ENCODE measurements around the gene GPATCH3.

GPATCH3 gene

DNA sequence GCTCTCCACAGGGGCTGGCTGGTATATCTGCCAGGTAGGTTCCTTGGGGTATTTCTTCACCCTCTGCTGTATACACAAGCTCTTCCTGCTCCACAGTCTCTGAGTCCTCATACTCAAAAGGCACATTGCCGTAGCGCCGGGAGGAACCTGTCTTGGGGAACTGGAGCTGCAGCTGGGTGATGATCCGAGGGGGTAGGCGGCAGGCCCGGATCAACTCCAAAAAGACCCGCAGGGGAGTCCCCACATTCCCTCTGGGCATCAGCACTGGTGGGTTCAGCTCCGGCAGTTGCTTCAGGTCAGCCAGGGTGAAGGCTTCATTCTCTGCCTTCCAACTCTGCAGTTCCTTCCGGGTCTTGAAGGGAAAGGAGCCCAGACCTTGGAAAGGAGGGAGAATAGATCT is 2.9 kb downstream of the GPATCH3 start:
- no peak for TF ChIP-seq POLR2AphosphoS5 (IDR thresholded peaks at IDR 0.05; ENCODE audit: low read depth, low read length)
- no peak for TF ChIP-seq FOXP2 (optimal IDR thresholded peaks at IDR 0.05; ENCODE audit: borderline replicate concordance, extremely low read depth, extremely low read length, insufficient read depth)
- TF ChIP-seq SIN3A (IDR thresholded peaks at IDR 0.05; ENCODE audit: borderline replicate concordance, insufficient read depth, low read length): no peak
- TF ChIP-seq, protein P1, sequence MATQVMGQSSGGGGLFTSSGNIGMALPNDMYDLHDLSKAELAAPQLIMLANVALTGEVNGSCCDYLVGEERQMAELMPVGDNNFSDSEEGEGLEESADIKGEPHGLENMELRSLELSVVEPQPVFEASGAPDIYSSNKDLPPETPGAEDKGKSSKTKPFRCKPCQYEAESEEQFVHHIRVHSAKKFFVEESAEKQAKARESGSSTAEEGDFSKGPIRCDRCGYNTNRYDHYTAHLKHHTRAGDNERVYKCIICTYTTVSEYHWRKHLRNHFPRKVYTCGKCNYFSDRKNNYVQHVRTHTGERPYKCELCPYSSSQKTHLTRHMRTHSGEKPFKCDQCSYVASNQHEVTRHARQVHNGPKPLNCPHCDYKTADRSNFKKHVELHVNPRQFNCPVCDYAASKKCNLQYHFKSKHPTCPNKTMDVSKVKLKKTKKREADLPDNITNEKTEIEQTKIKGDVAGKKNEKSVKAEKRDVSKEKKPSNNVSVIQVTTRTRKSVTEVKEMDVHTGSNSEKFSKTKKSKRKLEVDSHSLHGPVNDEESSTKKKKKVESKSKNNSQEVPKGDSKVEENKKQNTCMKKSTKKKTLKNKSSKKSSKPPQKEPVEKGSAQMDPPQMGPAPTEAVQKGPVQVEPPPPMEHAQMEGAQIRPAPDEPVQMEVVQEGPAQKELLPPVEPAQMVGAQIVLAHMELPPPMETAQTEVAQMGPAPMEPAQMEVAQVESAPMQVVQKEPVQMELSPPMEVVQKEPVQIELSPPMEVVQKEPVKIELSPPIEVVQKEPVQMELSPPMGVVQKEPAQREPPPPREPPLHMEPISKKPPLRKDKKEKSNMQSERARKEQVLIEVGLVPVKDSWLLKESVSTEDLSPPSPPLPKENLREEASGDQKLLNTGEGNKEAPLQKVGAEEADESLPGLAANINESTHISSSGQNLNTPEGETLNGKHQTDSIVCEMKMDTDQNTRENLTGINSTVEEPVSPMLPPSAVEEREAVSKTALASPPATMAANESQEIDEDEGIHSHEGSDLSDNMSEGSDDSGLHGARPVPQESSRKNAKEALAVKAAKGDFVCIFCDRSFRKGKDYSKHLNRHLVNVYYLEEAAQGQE (IDR thresholded peaks at IDR 0.05; ENCODE audit: insufficient read depth in 1 of 2, low read depth in 2 of 2, low read length in 2 of 2): no peak
- TF ChIP-seq TAF1 (IDR thresholded peaks at IDR 0.05; ENCODE audit: borderline replicate concordance, insufficient read depth, low read length): no peak

DNA sequence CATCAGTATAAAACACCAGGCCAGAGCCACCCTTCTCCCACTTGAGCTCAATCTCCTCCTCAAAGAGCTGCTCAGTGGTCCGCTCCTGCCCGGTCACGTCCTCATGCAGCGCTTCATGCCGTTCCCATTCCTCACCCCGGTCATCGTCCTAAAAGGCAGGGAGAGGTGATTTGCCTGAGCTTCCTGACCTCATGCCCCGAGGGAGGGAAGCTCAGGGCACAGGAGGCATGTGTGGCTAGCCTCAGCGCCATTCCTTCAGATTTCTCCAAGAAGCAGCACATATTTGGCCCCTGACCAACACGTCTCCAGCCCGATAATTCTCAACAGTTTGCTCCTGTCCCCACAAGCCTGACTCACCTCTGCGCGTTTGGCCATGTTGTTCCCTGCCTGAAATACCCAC is 6.0 kb downstream of the GPATCH3 start:
- TF ChIP-seq TAF1 (IDR thresholded peaks at IDR 0.05; ENCODE audit: borderline replicate concordance, insufficient read depth, low read length) (no peak), POLR2AphosphoS5 (IDR thresholded peaks at IDR 0.05; ENCODE audit: low read depth, low read length) (no peak), SIN3A (IDR thresholded peaks at IDR 0.05; ENCODE audit: borderline replicate concordance, insufficient read depth, low read length) (no peak), FOXP2 (optimal IDR thresholded peaks at IDR 0.05; ENCODE audit: borderline replicate concordance, extremely low read depth, extremely low read length, insufficient read depth) (no peak)
- TF ChIP-seq, protein P1 (IDR thresholded peaks at IDR 0.05; ENCODE audit: insufficient read depth in 1 of 2, low read depth in 2 of 2, low read length in 2 of 2): no peak

DNA sequence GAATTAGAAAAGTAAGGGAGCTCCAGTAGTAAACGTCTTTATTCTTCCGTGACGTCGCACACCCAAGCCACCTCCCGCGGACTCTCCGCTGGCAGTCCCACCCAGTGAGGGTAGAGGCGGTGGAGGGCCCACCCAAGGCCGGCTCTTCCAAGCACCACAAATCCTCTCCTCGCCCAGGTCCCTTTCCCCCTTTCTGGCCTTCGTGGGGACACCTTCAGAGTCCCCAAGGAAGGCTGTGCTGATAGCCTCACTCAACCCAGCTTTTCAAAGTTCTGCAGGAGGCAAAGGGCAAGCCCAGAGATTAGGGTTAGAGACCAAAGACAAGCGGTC is 9.8 kb downstream of the GPATCH3 start:
- TF ChIP-seq FOXP2 (optimal IDR thresholded peaks at IDR 0.05; ENCODE audit: borderline replicate concordance, extremely low read depth, extremely low read length, insufficient read depth) (no peak), POLR2AphosphoS5 (IDR thresholded peaks at IDR 0.05; ENCODE audit: low read depth, low read length) (no peak), TAF1 (IDR thresholded peaks at IDR 0.05; ENCODE audit: borderline replicate concordance, insufficient read depth, low read length) (no peak), SIN3A (IDR thresholded peaks at IDR 0.05; ENCODE audit: borderline replicate concordance, insufficient read depth, low read length) (no peak)
- TF ChIP-seq, protein P1 (IDR thresholded peaks at IDR 0.05; ENCODE audit: insufficient read depth in 1 of 2, low read depth in 2 of 2, low read length in 2 of 2): no peak

DNA sequence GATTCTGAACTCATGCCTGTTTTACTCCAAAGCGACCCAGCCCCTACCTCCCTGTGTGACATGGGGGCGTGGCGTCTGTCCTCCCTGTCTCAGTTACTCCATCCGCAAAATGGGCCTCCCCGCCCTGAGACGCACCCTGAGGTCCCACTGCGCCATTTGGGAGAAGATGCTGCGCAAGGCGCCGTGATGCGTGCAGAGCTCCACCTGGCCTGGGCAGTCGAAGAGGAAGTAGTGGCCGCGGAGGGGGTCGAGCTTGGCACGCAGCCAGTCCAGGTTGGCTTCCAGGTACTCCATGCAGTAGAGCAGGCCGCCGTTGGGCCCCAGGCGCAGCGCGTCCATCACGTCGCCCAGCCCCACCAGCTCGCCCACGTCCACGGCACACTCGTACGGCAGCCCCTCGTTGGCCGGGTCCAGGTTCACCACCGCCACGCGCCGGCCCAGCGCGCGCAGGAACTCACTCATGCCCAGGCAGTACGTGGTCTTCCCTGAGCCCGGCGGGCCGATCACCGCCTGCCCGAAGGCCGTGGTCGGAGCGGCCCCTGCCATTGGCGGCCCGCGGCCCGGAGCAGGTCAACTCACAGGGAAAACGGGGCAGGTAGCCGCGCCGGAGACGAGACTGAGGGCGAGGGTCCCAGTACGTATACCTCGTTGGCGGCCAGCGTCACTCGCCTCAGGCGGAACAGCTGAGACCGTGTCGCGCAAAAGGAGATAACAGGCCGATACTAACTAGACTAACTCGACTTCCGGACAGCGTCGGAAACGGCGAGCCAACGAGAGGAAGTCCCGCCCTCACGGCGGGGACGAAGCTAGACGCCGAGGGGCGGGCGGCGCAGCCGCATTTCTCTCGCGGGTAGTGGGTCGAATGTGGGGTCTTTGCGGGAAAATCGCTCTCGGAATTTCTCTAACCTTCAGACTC is 10.5 kb downstream of the GPATCH3 start, which contains the start of gene GPN2:
Gene GPN2, minus strand, starts transcription at position 733 of the 916 bp plus-strand sequence. Its CDS starts 187 bp downstream, at position 546.
- TF ChIP-seq, protein P1 (IDR thresholded peaks at IDR 0.05; ENCODE audit: insufficient read depth in 1 of 2, low read depth in 2 of 2, low read length in 2 of 2): 0 out of 4 replicates have a peak, but pooled peaks of 1 of the 2 experiments have one; percentile 9
- TF ChIP-seq FOXP2 (optimal IDR thresholded peaks at IDR 0.05; ENCODE audit: borderline replicate concordance, extremely low read depth, extremely low read length, insufficient read depth) (peak; percentile 51), SIN3A (IDR thresholded peaks at IDR 0.05; ENCODE audit: borderline replicate concordance, insufficient read depth, low read length) (no peak), TAF1 (IDR thresholded peaks at IDR 0.05; ENCODE audit: borderline replicate concordance, insufficient read depth, low read length) (peak; percentile 84; the same call in 1 of the 2 replicates), POLR2AphosphoS5 (IDR thresholded peaks at IDR 0.05; ENCODE audit: low read depth, low read length) (peak; percentile 98)

All from PFSK-1 (cell line).